Measurements from ENCODE around the gene EEF1AKMT3. TPM values are rescaled to one million over a fixed set of nuclear protein-coding genes. Genes with fewer than 3 reads are reported as not detected.

Gene EEF1AKMT3
- total RNA-seq, 1 donor = 1.7 TPM

DNA sequence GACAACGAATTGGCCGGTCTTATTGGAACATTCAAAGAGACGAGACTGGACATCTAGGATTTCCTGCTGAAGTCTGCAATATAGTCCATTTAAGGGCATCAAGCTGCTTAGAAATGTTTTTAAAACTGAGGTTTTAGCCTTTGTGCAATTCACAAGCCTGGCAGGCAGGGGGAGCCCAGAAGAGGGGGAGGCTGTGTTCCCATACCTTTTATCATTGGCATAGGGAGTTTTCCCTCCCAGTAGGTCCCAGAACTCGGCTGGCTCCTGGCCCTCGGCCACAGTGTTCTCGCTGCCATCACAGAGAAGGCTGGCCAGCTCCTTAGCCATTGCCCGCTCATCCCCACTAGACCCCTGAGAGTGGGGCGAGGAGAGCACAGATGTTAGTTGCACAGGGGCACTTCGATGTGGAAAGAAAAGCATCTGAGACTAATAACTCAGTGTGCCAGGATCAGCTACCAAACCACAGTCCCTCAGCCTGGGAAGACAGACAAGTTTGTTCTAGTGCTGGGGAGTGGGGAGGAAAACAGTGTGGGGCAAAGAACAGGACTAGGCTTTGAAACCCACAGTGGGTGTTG lies 31.0 kb downstream of the EEF1AKMT3 start:
- H3K4me3 ChIP-seq (ENCODE audit: low read length) = no peak overlapping the region
- no peaks in the 10 kb centered on the region for H3K27me3 ChIP-seq (ENCODE audit: insufficient read depth, low read length)
- no peaks in the 10 kb centered on the region for H3K9me3 ChIP-seq (ENCODE audit: low read depth, low read length)
- H3K4me1 ChIP-seq (ENCODE audit: insufficient read depth, low read length) = no peaks in the 10 kb centered on the region

DNA sequence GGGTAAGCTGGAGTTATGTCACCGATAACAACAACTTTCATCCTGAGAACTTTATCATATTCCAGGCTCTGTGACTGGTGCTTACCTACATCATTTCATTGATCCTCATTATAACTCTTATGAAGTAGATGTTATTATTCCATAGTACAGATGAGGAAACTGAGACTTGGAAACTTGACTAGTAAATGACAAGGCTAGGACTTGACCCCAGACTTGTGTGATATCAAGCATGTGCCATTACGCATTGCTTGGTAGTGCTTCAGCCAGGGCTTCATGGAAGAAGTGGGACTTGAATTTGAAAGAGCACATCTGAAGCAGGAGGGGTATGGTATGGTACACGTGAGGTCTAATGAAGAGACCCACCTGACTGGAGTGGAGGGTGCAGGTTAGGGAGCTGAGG lies 34.3 kb downstream of the EEF1AKMT3 start:
- no peaks in the 10 kb centered on the region for H3K4me1 ChIP-seq (ENCODE audit: insufficient read depth, low read length)
- no peaks in the 10 kb centered on the region for H3K27me3 ChIP-seq (ENCODE audit: insufficient read depth, low read length)
- no peaks in the 10 kb centered on the region for H3K9me3 ChIP-seq (ENCODE audit: low read depth, low read length)
- no peak overlapping the region for H3K4me3 ChIP-seq (ENCODE audit: low read length)

- Histone ChIP-seq H3K27me3 (ENCODE audit: insufficient read depth, low read length) (no peaks in the 10 kb centered on the region), H3K9me3 (ENCODE audit: low read depth, low read length) (no peaks in the 10 kb centered on the region), H3K4me3 (ENCODE audit: low read length) (no peak overlapping the region), H3K4me1 (ENCODE audit: insufficient read depth, low read length) (no peaks in the 10 kb centered on the region)
Measured at GRCh38 chr12:57807285-57807684, 34.9 kb downstream of the EEF1AKMT3 start.

GRCh38 chr12:57808351-57808750 lies 35.9 kb downstream of the EEF1AKMT3 start:
- Histone ChIP-seq H3K4me1 (ENCODE audit: insufficient read depth, low read length) (no peaks in the 10 kb centered on the region), H3K9me3 (ENCODE audit: low read depth, low read length) (no peaks in the 10 kb centered on the region), H3K27me3 (ENCODE audit: insufficient read depth, low read length) (no peaks in the 10 kb centered on the region), H3K4me3 (ENCODE audit: low read length) (no peak overlapping the region)

DNA sequence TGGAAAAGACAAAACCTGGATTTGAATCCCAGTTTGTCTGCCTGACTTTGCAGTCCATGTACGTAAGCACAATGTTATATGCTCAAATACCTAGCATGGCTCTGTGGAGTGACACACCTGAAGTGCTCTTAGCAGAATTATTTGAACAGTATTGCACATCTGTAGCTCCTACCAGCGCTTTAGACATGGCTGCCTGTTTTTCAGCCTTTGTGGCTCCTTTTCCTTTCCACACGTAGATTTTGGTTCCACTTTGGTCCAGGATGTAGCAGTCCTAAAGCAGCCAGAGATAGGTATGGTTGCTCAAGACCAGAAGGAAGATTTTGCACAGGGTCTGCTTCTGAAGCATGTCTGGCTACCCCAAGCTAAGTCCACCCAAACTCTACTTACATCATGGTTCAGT lies 37.0 kb downstream of the EEF1AKMT3 start:
- Histone ChIP-seq H3K27me3 (ENCODE audit: insufficient read depth, low read length) (no peaks in the 10 kb centered on the region), H3K9me3 (ENCODE audit: low read depth, low read length) (no peaks in the 10 kb centered on the region), H3K4me3 (ENCODE audit: low read length) (no peak overlapping the region), H3K4me1 (ENCODE audit: insufficient read depth, low read length) (no peaks in the 10 kb centered on the region)

GRCh38 chr12:57810450-57810849 lies 38.0 kb downstream of the EEF1AKMT3 start:
- no peaks in the 10 kb centered on the region for H3K4me1 ChIP-seq (ENCODE audit: insufficient read depth, low read length)

GRCh38 chr12:57811028-57811755 lies 38.8 kb downstream of the EEF1AKMT3 start:
- Histone ChIP-seq H3K4me3 (ENCODE audit: low read length) (no peak overlapping the region), H3K27me3 (ENCODE audit: insufficient read depth, low read length) (no peaks in the 10 kb centered on the region), H3K4me1 (ENCODE audit: insufficient read depth, low read length) (peaks cover 4% of the 10 kb centered on the region), H3K9me3 (ENCODE audit: low read depth, low read length) (no peaks in the 10 kb centered on the region)

More at GRCh38 chr12:57810450-57810849, 38.0 kb downstream of the EEF1AKMT3 start:
- no peak overlapping the region for H3K4me3 ChIP-seq (ENCODE audit: low read length)
- H3K9me3 ChIP-seq (ENCODE audit: low read depth, low read length) = no peaks in the 10 kb centered on the region
- H3K27me3 ChIP-seq (ENCODE audit: insufficient read depth, low read length) = no peaks in the 10 kb centered on the region

DNA sequence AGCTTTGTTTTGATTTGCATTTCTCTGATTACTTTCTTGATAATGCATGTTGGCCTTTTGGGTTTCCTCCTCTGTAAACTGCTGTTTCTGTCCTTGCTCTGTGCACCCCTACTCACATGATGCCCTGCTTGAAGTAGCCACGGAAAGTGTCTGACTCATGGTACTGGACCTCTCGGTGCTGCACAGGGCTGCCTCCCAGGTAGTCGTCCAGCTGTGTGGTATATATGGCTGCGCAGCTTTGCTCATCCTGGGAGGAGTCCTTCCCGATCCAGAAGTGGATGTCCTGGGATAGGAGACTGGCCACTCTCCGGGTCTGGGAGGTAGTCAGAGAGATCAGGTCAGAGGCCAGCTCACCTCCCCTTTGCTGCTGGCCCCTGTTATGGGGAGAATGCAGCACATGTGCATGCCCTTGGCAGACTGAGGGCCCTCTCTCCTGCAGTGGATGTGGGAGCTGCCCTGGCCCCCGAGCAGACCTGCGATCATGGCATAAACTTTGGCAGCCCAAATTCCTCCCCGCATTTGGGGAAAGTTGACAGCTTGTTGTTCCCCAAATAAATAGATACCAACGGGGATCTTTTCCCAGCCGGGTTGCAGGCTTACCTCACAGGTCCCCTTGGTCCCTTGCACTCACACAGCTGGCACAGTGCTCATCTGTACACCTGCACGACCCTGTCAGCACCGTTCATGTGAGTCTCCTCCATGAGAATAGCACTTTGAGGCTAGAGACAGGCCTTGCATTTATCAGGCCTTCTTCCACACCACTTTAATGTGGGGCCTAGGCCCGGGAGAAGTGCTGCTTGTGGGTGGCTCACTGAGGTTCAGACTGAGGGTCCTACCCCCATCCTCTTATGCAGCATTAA lies 40.9 kb downstream of the EEF1AKMT3 start:
- Histone ChIP-seq H3K4me1 (ENCODE audit: insufficient read depth, low read length) (peaks cover 17% of the 10 kb centered on the region), H3K27me3 (ENCODE audit: insufficient read depth, low read length) (no peaks in the 10 kb centered on the region), H3K9me3 (ENCODE audit: low read depth, low read length) (no peaks in the 10 kb centered on the region), H3K4me3 (ENCODE audit: low read length) (no peak overlapping the region)

GRCh38 chr12:57813971-57814772 lies 41.8 kb downstream of the EEF1AKMT3 start:
- H3K27me3 ChIP-seq (ENCODE audit: insufficient read depth, low read length) = no peaks in the 10 kb centered on the region
- H3K4me3 ChIP-seq (ENCODE audit: low read length) = no peak overlapping the region
- peaks cover 17% of the 10 kb centered on the region for H3K4me1 ChIP-seq (ENCODE audit: insufficient read depth, low read length)
- H3K9me3 ChIP-seq (ENCODE audit: low read depth, low read length) = no peaks in the 10 kb centered on the region

GRCh38 chr12:57815177-57816000 lies 43.0 kb downstream of the EEF1AKMT3 start:
- Histone ChIP-seq H3K27me3 (ENCODE audit: insufficient read depth, low read length) (no peaks in the 10 kb centered on the region), H3K4me1 (ENCODE audit: insufficient read depth, low read length) (peaks cover 17% of the 10 kb centered on the region), H3K4me3 (ENCODE audit: low read length) (no peak overlapping the region), H3K9me3 (ENCODE audit: low read depth, low read length) (no peaks in the 10 kb centered on the region)

GRCh38 chr12:57816001-57816854 lies 43.8 kb downstream of the EEF1AKMT3 start:
- Histone ChIP-seq H3K27me3 (ENCODE audit: insufficient read depth, low read length) (no peaks in the 10 kb centered on the region), H3K4me3 (ENCODE audit: low read length) (no peak overlapping the region), H3K4me1 (ENCODE audit: insufficient read depth, low read length) (peaks cover 17% of the 10 kb centered on the region), H3K9me3 (ENCODE audit: low read depth, low read length) (no peaks in the 10 kb centered on the region)

DNA sequence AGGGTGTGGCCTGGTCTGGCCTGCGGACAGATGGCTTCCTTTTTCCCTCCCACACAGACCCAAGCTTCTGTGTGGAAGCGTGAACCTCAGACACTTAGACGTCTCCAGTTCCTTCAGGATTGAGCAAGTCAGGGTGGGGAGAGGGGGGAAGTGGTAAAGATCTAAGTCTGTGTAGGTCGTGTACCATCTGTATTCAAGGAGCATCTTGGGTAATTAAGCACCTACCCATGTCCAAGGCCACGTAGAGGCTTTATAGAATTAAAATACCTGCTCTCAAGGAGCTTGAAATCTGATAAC lies 44.4 kb downstream of the EEF1AKMT3 start:
- Histone ChIP-seq H3K4me3 (ENCODE audit: low read length) (no peak overlapping the region), H3K4me1 (ENCODE audit: insufficient read depth, low read length) (peaks cover 17% of the 10 kb centered on the region), H3K27me3 (ENCODE audit: insufficient read depth, low read length) (no peaks in the 10 kb centered on the region), H3K9me3 (ENCODE audit: low read depth, low read length) (no peaks in the 10 kb centered on the region)

- Histone ChIP-seq H3K4me3 (ENCODE audit: low read length) (no peak overlapping the region), H3K27me3 (ENCODE audit: insufficient read depth, low read length) (no peaks in the 10 kb centered on the region), H3K4me1 (ENCODE audit: insufficient read depth, low read length) (peaks cover 17% of the 10 kb centered on the region), H3K9me3 (ENCODE audit: low read depth, low read length) (no peaks in the 10 kb centered on the region)
Measured at GRCh38 chr12:57817261-57817989, 45.0 kb downstream of the EEF1AKMT3 start.

Data from mononuclear cell (primary cell).